ENCODE data around the gene PAGE4.

The PAGE4 gene, protein sequence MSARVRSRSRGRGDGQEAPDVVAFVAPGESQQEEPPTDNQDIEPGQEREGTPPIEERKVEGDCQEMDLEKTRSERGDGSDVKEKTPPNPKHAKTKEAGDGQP

GRCh38 chrX:49829016-49829415, at the start of gene PAGE4:
TSS of gene PAGE4 (plus strand) at chrX:49829303. CDS start at chrX:49830429, 1,126 bp downstream.
- no peak for DNase-seq

GRCh38 chrX:49784747-49785280, 44.3 kb upstream of the PAGE4 start:
- DNase-seq: no peak

GRCh38 chrX:49792376-49792775, 36.7 kb upstream of the PAGE4 start:
- DNase-seq: no peak

GRCh38 chrX:49793686-49794085, 35.4 kb upstream of the PAGE4 start:
- no peak for DNase-seq

DNA sequence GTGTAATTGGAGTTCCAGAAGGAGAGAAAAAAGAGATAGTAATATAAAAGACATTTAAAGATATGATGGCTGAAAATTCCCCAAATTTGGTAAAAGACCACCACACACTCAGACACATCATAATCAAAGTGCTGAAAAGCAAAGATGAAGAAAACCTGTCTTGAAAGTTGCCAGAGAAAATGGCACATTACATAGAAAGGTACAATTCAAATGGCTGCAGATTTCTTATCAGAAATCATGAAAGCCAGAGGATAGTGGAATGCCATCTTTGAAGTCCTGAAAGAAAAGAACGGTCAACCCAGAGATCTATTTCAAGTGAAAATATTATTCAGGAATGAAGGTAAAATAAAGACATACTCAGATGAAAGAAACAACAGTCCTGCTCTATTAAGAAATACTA, 29.3 kb upstream of the PAGE4 start:
- no peak for DNase-seq

DNA sequence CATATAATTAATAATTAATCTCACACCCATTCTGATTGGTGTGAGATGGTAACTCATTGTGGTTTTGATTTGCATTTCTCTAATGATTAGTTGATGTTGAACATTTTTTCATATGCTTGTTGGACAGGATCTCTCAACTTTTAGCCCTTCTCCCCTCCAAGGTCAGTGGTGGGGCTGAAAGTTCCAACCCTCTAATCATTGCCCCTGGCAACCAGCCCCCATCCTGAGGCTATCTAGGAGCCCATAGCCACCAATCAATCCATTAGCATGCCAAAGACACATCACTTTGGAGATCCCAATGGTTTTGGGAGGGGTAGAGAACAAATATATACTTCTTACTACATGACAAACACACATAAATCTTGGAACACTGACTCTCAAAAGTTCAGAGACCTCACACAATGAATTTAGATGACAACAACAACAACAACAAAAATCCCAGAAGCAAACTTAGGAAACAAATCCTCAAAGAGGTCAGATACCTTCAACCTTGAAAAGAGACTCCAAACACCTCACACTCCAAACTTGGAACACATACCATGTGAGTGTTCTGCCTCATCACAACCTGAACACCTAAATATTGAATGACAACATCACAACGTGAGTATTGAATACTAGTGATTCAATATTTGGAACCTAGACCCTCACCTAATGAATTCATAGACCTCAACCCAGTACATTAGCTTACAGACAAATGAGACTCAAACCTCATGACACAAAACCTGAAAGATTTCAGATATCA, 19.0 kb upstream of the PAGE4 start:
- no peak for DNase-seq

- no peak for DNase-seq
These were observed 16.9 kb upstream of the PAGE4 start for GRCh38 chrX:49812177-49812576.

DNA sequence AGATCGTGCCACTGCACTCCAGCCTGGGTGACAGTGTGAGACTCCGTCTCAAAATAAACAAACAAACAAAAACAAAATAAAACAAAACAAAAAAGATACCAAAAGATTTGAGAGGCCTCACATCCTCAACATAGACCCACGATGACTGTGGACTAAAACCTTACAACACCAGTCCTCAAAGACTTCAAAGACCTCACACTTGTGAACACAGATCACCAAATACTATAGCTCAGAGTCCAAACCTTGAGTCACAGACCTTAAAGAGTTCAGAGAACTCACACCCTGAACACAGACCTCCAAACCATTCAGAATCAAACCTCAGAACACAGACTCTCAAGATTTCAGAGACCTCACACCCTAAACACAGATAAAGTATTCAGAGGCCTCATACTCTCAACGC, 12.7 kb upstream of the PAGE4 start:
- no peak for DNase-seq

DNA sequence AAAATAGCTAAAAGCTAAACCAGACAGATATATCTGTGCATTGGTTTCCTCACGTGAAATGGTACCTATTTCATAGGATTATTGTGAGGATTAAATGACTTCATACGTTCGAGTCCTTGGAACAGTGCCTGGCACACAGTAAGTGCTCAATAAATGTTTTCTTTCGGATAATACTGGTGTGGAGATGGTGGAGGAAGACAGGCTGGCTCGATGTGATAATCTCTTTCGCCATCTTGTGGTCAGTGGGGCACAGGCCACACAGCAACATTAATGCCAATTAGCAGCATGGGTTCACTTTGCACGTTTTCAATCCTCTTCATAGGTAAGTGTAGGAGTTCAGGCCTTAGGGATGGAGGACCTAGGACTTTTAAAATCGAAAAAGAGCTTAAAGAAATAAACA, 9.3 kb downstream of the PAGE4 start:
- DNase-seq: no peak

- peak; percentile 85 for DNase-seq
These were observed 11.6 kb downstream of the PAGE4 start for GRCh38 chrX:49840679-49841078.

DNA sequence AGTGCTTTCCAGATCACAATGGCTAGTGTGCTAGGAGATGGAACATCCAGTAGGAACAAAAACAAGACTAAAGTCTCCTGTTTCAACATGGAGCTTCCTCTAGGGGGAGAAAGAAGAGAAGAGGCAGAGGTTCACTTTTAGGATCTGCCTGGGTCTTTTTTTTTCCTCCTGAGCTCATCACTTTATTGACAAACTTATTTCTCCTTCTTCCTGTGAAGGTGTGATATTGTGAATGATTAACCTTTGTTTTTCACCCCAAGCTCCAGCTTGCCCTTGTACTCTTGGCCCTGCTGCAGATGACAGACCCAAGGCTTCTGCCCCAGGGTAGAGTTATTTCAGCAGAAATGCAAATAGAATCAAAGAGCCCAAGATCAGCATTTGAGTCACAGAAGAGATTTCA, 13.5 kb downstream of the PAGE4 start:
- DNase-seq: no peak

DNA sequence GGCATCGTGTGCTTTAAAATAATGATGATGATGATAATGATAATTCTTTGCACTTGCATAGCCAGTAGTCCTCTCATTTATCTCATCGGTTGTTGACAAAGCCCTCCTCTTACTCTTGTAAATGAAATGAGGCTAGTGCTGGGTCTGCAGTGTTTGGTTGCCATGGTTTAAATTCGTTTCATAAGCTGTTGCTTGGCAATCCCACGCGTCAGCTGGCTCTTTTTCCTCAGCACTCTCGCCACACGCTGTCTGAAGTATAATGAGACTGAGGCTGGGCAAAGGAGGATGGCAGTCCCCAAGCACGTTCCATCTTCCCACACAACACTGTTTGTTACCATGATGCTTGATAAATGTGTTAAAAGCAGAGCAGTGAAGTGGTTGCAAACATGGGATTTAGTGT, 15.5 kb downstream of the PAGE4 start:
- peak; percentile 85 for DNase-seq

GRCh38 chrX:49845701-49846403, 16.7 kb downstream of the PAGE4 start:
- no peak for DNase-seq

DNA sequence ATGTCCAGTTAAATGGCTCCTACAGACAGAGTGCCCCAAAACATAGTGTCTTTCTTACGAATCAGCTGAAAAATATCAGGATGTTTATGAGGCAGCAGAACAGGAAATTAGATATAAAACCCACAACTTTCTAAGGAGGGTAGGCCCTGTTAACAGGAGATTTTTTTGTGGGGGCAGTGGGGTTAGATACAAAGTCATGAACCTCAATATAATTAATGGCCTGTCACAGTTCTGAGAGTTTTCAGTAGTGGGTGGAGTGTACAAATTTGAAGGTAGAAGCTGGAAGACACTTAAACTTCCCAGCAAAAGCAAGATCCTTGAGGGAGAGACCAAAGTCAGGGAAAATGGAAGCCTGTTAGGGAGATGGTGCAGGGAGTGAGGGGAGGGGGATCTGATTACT, 17.4 kb downstream of the PAGE4 start:
- DNase-seq: no peak

DNA sequence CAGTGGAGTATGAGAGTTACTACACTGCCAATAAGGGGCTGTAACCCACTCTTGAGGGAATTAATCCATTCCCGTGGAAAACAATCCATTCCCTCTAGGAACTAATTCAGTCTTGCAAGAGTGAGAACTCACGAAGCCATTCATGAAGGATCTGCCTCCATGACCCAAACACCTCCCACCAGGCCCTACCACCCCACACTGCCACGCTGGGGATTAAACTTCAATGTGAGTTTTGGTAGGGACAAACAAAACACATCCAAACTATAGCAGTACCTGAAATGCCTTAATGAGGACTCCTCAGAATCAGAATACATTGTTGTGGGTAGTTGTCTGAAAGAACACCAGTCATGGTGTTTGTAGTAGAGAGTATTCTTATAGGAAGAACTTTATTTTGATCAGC, 19.2 kb downstream of the PAGE4 start:
- DNase-seq: no peak

DNA sequence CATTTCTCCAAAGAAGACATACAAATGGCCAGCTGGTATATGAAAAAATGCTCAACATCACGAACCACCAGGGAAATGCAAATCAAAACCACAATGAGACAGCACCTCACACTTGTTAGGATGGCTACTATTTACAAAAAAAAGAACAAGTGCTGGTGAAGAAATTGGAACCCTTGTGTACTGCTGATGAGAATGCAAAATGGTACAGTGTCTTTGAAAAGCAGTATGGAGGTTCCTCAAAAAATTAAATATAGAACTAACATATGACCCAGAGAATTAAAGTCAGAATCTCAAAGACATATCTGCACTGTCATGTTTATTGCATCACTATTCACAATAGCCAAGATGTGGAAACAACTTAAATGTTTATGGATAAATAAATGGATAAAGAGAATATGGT, 20.9 kb downstream of the PAGE4 start:
- DNase-seq: no peak

DNA sequence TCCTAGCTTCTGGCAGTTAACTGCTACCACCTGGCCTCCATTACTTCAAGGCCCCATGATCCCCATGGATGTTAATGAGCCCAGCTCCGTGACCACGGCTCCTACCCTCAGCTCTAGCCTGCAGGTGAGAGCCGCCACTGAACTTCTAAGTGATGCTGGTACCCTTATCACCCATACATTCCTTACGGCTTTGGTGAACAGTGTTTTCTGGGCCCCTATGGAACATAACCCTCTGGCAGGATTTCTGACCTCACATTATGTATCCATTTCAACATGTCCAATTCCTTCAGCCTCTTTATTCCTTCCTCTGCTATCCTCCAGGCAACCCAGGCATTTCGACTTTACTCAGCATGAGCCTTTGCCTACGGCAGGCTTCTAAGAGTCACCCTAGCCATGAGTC, 24.6 kb downstream of the PAGE4 start:
- DNase-seq: no peak

- no peak for DNase-seq
These were observed 27.7 kb downstream of the PAGE4 start for GRCh38 chrX:49856819-49857218.

- no peak for DNase-seq
These were observed 29.2 kb downstream of the PAGE4 start for GRCh38 chrX:49858341-49858740.

GRCh38 chrX:49859491-49859890, 30.4 kb downstream of the PAGE4 start:
- DNase-seq: no peak

GRCh38 chrX:49860867-49861535, 31.9 kb downstream of the PAGE4 start:
- DNase-seq: no peak

DNA sequence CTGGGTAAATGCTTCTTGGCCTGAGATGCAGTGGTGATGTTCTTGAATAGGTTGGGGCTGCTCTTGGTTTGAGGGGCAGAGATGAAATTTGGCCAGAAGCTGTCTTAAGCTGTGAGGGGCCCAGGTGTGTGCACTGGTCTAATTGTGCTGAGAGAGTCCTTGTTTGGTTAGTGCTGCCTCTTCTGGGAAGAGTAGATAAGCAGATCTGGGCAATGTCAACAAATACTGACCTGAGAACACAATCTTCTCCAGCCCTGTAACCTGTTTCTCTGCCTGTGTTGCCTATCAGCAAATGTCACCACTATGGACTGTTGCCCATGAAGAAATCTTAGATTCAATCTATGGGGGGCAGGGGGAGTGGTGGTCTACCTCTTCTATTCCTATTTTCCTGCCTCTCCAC, 33.0 kb downstream of the PAGE4 start:
- no peak for DNase-seq

GRCh38 chrX:49868739-49869138, 39.6 kb downstream of the PAGE4 start:
- DNase-seq: no peak

DNA sequence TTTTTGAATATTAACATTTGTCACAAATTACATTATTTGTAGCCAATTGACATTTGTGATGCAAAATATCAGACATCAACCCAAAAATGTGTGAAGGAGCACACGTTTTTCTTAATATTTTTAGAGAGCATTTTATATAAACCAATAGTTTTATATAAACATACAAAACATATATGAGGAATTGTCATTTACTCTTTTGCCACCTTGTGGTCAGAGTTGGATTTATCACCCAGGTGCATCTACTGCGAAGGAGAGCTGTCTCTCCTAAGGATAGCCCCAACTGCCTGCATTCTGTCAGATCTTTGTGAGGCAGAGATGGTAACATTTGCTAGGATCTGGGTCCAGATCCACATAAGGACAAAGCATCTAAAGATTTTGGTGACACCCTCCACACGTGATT, 47.6 kb downstream of the PAGE4 start:
- DNase-seq: peak; percentile 38
